HFF-Myc (cell line): Measurements from ENCODE around the gene OSBPL6.
"Not testable (repeated sequence)": the region's sequence is repeated elsewhere in the genome, so short reads cannot be mapped to it uniquely, and the experiment has no call there.

Source experiments
- DNase-seq: peaks from one replicate; pipeline ENCODE4 v3.0.0-alpha.2; 2011; ENCODE audit warnings: low read depth; ENCODE audit errors: extremely low read depth
- H3K4me3 ChIP-seq: replicated peaks from 2 replicates; pipeline ENCODE4 v1.5.1; 2011; ENCODE audit warnings: low read depth, mild to moderate bottlenecking, control low read depth, low read length
- CTCF ChIP-seq: IDR thresholded peaks from 2 replicates; pipeline ENCODE4 v1.5.1; 2012; ENCODE audit warnings: mild to moderate bottlenecking, low read depth, low read length, control low read depth; ENCODE audit errors: missing control alignments

OSBPL6 gene

GRCh38 chr2:178404368-178404767 lies 210.1 kb downstream of the OSBPL6 start:
- TF ChIP-seq CTCF = no peak
- no peak overlapping the region for H3K4me3 ChIP-seq
- DNase-seq = peak; percentile 72

GRCh38 chr2:178409261-178409660 lies 214.9 kb downstream of the OSBPL6 start:
- no peak overlapping the region for H3K4me3 ChIP-seq
- no peak for DNase-seq
- no peak for TF ChIP-seq CTCF

- DNase-seq = no peak
- H3K4me3 ChIP-seq = no peak overlapping the region
- TF ChIP-seq CTCF = no peak
These were observed 217.7 kb downstream of the OSBPL6 start for GRCh38 chr2:178412047-178412446.

- DNase-seq, H3K4me3 ChIP-seq: not testable (repeated sequence)
These were observed 218.1 kb downstream of the OSBPL6 start for GRCh38 chr2:178412453-178412852.

- DNase-seq = no peak
- TF ChIP-seq CTCF = no peak
- H3K4me3 ChIP-seq = peak overlapping the region; percentile 50
These were observed 219.4 kb downstream of the OSBPL6 start for GRCh38 chr2:178413472-178414265.

GRCh38 chr2:178414266-178415247 lies 220.2 kb downstream of the OSBPL6 start:
- peak; percentile 94 for DNase-seq
- peak; percentile 96 for TF ChIP-seq CTCF
- H3K4me3 ChIP-seq = peak overlapping the region; percentile 50

GRCh38 chr2:178415979-178416378 lies 221.7 kb downstream of the OSBPL6 start:
- TF ChIP-seq CTCF = no peak
- DNase-seq = no peak
- no peak overlapping the region for H3K4me3 ChIP-seq
